ENCODE data around the gene PIK3C3. TPM values are rescaled to one million over a fixed set of nuclear protein-coding genes. Genes with fewer than 3 reads are reported as not detected.
"Not testable (repeated sequence)": the region's sequence is repeated elsewhere in the genome, so short reads cannot be mapped to it uniquely, and the experiment has no call there.

Gene PIK3C3
- total RNA-seq, 1 experiment from 2014 or later, result 50.8 TPM

GRCh38 chr18:42107287-42107686, 152.3 kb downstream of the PIK3C3 start:
- no TSS peak for BruUV-seq (replicated peaks)
- ChIA-PET CTCF (no interaction called here), POLR2A (ENCODE audit: low non-redundant PET) (no interaction called here)
- H3K4me1 ChIP-seq (ENCODE audit: insufficient read depth, low read length, poor library complexity, severe bottlenecking), result no peaks in the 10 kb centered on the region
- no peaks in the 10 kb centered on the region for H3K36me3 ChIP-seq (ENCODE audit: insufficient read depth, low read length, poor library complexity, severe bottlenecking)
- TF ChIP-seq EZH2 (IDR thresholded peaks at IDR 0.05; ENCODE audit: borderline replicate concordance, low read depth, low read length, poor library complexity, severe bottlenecking), result no peak
- TF ChIP-seq, protein P1, sequence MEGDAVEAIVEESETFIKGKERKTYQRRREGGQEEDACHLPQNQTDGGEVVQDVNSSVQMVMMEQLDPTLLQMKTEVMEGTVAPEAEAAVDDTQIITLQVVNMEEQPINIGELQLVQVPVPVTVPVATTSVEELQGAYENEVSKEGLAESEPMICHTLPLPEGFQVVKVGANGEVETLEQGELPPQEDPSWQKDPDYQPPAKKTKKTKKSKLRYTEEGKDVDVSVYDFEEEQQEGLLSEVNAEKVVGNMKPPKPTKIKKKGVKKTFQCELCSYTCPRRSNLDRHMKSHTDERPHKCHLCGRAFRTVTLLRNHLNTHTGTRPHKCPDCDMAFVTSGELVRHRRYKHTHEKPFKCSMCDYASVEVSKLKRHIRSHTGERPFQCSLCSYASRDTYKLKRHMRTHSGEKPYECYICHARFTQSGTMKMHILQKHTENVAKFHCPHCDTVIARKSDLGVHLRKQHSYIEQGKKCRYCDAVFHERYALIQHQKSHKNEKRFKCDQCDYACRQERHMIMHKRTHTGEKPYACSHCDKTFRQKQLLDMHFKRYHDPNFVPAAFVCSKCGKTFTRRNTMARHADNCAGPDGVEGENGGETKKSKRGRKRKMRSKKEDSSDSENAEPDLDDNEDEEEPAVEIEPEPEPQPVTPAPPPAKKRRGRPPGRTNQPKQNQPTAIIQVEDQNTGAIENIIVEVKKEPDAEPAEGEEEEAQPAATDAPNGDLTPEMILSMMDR (conservative IDR thresholded peaks at IDR 0.05; ENCODE audit: low read depth, low read length), result no peak
- H3K27ac ChIP-seq (ENCODE audit: low read depth, low read length, poor library complexity, severe bottlenecking), result no peak overlapping the region
- intact Hi-C loops (cut with micrococcal nuclease; ENCODE audit: unreplicated experiment), result no loop called here
- H3K4me3 ChIP-seq (ENCODE audit: low read depth, low read length, poor library complexity, severe bottlenecking), result no peak overlapping the region
- no peaks in the 10 kb centered on the region for H3K9me3 ChIP-seq (ENCODE audit: low read depth, low read length, poor library complexity, severe bottlenecking)
- no peak for DNase-seq (ENCODE audit: low spot score)
- no peaks in the 10 kb centered on the region for H3K27me3 ChIP-seq (replicated peaks; ENCODE audit: insufficient read depth, low read depth, low read length, poor library complexity)

DNA sequence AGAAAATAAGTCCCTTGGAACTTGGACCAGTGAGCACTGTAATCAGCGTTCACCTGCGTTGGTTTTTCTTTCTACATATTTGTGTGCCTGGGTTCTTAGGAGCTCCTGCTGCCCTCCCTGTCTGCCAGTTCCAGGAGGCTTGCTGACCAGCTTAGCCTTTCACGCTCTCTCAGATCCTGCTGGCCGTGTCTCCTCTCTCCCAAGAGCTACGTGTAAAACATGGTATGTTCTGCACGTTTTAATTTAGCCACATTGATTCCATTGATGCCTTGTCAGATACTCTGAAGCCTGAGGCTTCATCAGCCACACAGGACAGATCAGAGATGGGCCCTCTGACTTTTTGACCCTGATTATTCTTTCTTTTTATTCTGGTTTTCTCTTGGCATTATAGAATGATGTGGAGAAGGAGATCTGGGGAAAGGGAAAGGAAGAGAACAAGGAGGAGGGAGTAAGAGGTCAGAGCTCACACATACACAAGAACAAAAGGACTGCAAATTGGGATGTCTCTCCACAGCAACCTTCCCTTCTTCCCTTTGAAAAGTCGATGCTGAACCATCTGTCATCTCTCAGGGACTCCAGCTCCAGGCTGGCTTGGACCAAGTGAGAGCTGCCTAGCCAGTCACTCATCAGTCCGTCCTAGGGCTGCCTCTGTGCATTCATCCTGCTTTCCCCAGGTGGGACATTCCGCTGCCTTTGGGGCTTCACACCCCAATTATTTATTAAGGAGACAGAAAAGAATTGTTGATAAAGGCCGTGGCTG, 152.8 kb downstream of the PIK3C3 start:
- no peak overlapping the region for H3K4me3 ChIP-seq (ENCODE audit: low read depth, low read length, poor library complexity, severe bottlenecking)
- no peaks in the 10 kb centered on the region for H3K27me3 ChIP-seq (replicated peaks; ENCODE audit: insufficient read depth, low read depth, low read length, poor library complexity)
- intact Hi-C loops (cut with micrococcal nuclease; ENCODE audit: unreplicated experiment), result no loop called here
- no TSS peak for BruUV-seq (replicated peaks)
- no peaks in the 10 kb centered on the region for H3K4me1 ChIP-seq (ENCODE audit: insufficient read depth, low read length, poor library complexity, severe bottlenecking)
- H3K27ac ChIP-seq (ENCODE audit: low read depth, low read length, poor library complexity, severe bottlenecking), result no peak overlapping the region
- H3K36me3 ChIP-seq (ENCODE audit: insufficient read depth, low read length, poor library complexity, severe bottlenecking), result no peaks in the 10 kb centered on the region
- POLR2A ChIA-PET (ENCODE audit: low non-redundant PET), result no interaction called here
- no peaks in the 10 kb centered on the region for H3K9me3 ChIP-seq (ENCODE audit: low read depth, low read length, poor library complexity, severe bottlenecking)
- TF ChIP-seq EZH2 (IDR thresholded peaks at IDR 0.05; ENCODE audit: borderline replicate concordance, low read depth, low read length, poor library complexity, severe bottlenecking), result no peak
- DNase-seq (ENCODE audit: low spot score), result no peak
- CTCF ChIA-PET, result no interaction called here

- intact Hi-C loops (cut with micrococcal nuclease; ENCODE audit: unreplicated experiment), result loop anchor here (5.0 to 10.0 kb wide), 4 partner anchors 485 to 1483 kb away; partner anchors contain the start of gene SYT4
- POLR2A ChIA-PET (ENCODE audit: low non-redundant PET), result interaction anchor here (0.7 kb wide), 1 partner anchor 193 kb away, joined by 3 read pairs; no protein-coding TSS in a partner anchor
- H3K9me3 ChIP-seq (ENCODE audit: low read depth, low read length, poor library complexity, severe bottlenecking); DNase-seq (ENCODE audit: low spot score); H3K36me3 ChIP-seq (ENCODE audit: insufficient read depth, low read length, poor library complexity, severe bottlenecking); H3K4me3 ChIP-seq (ENCODE audit: low read depth, low read length, poor library complexity, severe bottlenecking); H3K27me3 ChIP-seq (replicated peaks; ENCODE audit: insufficient read depth, low read depth, low read length, poor library complexity); CTCF ChIA-PET; H3K27ac ChIP-seq (ENCODE audit: low read depth, low read length, poor library complexity, severe bottlenecking); BruUV-seq (replicated peaks): not testable (repeated sequence)
- peaks cover 26% of the 10 kb centered on the region for H3K4me1 ChIP-seq (ENCODE audit: insufficient read depth, low read length, poor library complexity, severe bottlenecking)
Observed at GRCh38 chr18:42112147-42112546, 157.1 kb downstream of the PIK3C3 start.

GRCh38 chr18:42112657-42113420, 157.8 kb downstream of the PIK3C3 start:
- no peak overlapping the region for H3K4me3 ChIP-seq (ENCODE audit: low read depth, low read length, poor library complexity, severe bottlenecking)
- ChIA-PET CTCF (no interaction called here), POLR2A (ENCODE audit: low non-redundant PET) (interaction anchor here (0.7 kb wide), 1 partner anchor 193 kb away, joined by 3 read pairs; no protein-coding TSS in a partner anchor)
- peak overlapping the region; percentile 91 for H3K27ac ChIP-seq (ENCODE audit: low read depth, low read length, poor library complexity, severe bottlenecking)
- no TSS peak for BruUV-seq (replicated peaks)
- no peaks in the 10 kb centered on the region for H3K36me3 ChIP-seq (ENCODE audit: insufficient read depth, low read length, poor library complexity, severe bottlenecking)
- no peaks in the 10 kb centered on the region for H3K9me3 ChIP-seq (ENCODE audit: low read depth, low read length, poor library complexity, severe bottlenecking)
- peaks cover 26% of the 10 kb centered on the region for H3K4me1 ChIP-seq (ENCODE audit: insufficient read depth, low read length, poor library complexity, severe bottlenecking)
- H3K27me3 ChIP-seq (replicated peaks; ENCODE audit: insufficient read depth, low read depth, low read length, poor library complexity), result no peaks in the 10 kb centered on the region
- intact Hi-C loops (cut with micrococcal nuclease; ENCODE audit: unreplicated experiment), result loop anchor here (5.0 to 10.0 kb wide), 4 partner anchors 484 to 1482 kb away; partner anchors contain the start of gene SYT4
- no peak for DNase-seq (ENCODE audit: low spot score)
- TF ChIP-seq, protein P1 (conservative IDR thresholded peaks at IDR 0.05; ENCODE audit: low read depth, low read length), result no peak

Data from A673 (cell line).